HG03442 (cell line): ENCODE data around the gene ADGRB3.

ENCODE experiments used
- ATAC-seq: cut with Tn5 transposase; IDR thresholded peaks from one replicate; pipeline ENCODE4 v1.9.1; 2021; ENCODE audit warnings: mild to moderate bottlenecking, moderate library complexity; ENCODE audit not compliant: unreplicated experiment

Gene ADGRB3

DNA sequence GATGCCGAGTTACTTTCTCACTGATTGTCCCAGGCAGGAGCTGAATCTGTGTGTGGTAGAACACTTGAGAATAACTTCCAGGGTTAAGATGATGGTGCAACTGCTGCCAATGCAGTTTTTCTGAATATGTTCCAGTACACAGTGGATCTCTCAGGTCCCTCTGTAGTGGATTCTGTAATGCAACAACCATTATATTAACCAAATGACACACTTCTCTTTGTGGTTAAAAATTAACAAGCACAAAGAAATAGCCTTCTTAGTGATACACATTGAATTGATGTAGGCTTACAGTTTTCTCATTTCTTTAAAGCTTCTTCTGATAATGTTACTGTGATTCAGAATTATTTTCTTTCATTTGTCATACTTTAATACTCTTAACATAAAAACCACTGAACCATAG lies 383.8 kb downstream of the ADGRB3 start:
- no peak for ATAC-seq

DNA sequence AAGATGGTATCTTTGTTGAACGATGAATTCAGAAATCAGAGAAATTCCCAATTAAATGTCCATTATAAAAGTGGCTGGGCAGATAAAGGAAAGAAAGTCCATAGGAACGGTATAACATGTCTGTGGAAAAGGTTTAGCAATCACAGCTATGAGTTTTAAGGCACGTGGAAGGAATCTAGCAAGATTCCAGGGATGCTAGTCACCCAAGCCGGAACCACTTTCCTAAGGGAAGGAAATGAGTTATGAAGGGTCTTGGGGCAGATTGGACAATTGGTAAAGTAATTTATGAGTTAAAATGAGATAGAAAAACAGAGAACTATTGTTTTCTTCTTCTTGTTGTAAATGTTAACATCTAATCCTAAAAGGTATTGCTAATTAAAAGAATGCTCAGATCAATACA lies 384.8 kb downstream of the ADGRB3 start:
- no peak for ATAC-seq

DNA sequence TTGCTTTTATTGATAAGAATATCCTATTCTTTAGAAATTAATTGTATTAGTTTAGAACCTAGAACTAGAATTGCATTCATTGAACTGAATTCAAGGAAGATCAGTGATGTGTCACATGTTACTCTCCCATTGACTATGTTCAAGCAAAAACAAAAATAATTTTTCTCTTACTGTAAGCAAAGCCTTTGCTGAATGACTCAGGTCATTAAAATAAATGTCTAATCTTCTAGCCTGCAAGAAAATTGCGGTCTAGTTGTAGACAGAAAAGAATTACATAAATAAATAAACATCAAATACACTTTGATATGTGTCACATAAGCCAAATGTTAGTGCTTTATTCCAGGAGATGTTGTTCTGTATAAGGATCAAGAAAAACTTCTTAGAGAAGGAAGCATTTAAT lies 387.9 kb downstream of the ADGRB3 start:
- ATAC-seq, result no peak

DNA sequence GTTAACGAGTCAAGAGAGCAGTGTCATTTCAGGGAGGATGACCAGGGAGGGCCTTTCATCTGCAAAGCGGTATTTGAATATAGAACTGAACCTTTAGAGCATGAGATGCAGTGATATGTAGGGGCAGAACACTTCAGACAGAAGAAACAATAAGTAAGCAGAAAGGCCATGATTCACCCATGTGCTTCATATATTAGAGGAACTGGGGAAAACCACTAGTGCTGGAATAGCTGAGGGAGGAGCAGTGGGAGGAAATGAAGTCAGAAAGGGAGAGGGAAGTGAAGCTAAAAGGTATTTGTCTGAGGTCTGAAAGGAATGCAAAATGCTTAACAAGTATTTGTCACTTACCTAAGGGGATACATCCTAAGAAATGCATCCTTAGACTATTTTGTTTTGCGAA lies 391.2 kb downstream of the ADGRB3 start:
- no peak for ATAC-seq

DNA sequence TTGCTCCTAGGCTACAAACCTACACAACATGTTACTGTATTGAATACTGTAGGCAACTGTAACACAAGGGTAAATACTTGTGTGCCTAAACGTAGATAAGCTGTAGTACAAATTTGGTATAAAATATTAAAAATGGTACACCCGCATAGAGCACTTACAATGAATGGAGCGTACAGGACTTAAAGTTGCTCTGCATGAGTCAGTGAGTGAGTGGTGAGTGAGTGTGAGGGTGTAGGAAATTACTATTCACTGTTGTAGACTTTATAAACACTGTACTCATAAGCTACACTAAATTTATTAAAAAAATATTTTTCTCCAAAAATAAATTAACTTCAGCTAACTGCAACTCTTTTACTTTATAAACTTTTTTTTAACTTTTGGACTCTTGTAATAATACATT lies 391.6 kb downstream of the ADGRB3 start:
- ATAC-seq, result no peak

DNA sequence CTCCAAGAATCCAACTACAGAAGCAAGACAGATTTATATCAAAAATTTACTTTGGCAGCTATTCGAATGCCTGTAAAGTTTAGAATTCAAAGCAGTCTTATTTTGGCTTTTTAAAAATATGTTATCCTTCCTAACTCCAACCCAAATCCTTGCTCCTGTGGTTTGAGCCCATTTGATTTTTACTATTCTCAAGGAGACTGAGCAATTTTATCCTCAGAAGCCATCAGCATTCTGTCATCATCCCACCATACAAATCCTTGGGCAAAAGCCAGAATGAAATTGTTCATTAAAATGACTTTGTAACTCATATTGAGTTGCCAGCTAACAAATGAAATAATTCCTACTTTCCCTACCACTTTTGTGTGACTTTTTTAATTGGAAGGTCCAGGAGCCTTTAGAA lies 392.8 kb downstream of the ADGRB3 start:
- ATAC-seq, result no peak

DNA sequence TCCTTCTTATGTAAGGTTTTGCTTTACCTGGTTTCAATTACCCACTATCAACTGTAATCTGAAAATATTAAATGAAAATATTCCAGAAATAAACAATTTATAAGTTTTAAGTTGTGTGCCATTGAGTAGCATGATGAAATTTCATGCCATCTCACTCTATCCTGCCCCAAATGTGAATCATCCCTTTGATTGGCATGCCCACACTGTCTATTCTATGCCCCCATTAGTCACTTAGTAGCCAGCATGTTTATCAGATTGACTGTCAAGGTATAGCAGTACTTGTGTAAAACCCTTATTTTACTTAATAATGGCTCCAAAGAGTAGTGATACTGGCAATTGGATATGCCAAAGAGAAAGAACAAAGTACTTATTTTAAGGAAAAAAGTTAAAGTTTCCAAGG lies 403.8 kb downstream of the ADGRB3 start:
- ATAC-seq, result no peak

DNA sequence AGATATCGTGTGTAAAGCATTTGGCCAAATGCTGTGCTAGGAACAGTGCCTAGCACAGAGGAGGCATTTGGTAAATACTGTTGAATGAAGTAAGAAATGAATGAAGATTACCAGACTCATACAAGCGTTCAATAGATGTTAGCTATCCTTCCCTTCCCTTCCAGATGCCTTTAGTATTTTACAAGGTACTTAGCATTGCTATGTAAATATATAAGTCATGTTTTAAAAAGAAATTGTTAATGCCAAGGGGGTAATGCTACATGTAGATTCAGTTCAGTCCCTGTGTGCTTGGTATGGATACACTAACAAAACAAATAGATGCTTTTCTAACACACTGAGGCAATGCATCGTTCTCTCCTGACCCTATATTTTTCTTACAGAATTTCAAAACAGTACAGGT lies 407.2 kb downstream of the ADGRB3 start:
- ATAC-seq, result no peak

DNA sequence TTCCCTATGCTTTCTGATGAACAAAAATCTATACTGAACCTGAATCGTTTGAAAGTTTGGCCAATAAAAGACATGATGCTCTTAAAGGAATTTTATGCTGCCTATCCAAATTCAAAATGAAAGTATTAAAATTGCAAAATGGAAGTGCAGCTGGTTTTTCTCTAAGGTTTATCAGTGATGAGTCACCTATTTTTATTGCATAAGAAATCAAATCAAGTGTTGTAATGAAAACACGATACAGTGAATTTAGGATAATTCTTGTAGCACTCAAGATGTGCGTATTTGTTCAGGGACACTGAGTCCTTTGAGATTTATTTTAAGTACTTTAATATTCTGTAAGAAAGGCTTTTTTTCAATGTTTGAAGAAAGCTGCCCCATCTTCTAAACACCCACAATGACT lies 409.5 kb downstream of the ADGRB3 start:
- ATAC-seq, result no peak

DNA sequence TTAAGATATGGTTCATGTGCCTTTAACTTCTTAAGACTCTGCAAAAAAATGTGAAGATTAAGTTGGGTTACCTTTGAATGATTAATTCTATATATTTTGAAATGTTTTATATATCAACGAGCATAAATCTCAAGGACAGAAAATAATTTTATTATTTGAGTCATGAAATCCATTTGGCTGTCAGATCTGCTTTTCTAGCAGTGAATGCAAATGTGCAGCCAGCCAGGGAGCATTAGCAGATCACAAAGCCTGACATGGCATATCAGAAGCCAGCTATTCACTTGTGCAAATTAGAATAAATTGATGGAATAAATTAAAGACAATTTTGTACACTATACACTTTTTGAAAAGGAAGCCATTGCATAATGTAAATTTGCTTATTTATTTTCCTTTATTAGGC lies 424.3 kb downstream of the ADGRB3 start:
- no peak for ATAC-seq

DNA sequence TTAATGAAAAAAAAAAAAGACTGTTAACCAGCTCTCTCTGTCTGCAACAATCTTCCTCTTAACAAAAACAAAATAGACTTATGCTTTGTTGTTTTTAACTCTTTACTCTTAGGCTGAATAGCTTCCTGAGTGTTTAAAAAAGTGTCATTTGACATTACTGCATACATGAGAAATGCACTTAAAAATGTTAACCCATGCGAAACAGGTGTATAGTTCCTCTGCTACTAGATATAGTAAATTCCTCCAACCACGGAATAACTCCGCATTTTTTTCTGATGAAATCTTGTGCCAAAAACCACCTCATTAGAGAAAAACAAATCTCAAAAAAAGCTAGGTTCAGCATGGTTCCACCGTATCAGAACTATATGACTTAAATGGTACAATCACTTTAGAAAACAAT lies 426.0 kb downstream of the ADGRB3 start:
- no peak for ATAC-seq

DNA sequence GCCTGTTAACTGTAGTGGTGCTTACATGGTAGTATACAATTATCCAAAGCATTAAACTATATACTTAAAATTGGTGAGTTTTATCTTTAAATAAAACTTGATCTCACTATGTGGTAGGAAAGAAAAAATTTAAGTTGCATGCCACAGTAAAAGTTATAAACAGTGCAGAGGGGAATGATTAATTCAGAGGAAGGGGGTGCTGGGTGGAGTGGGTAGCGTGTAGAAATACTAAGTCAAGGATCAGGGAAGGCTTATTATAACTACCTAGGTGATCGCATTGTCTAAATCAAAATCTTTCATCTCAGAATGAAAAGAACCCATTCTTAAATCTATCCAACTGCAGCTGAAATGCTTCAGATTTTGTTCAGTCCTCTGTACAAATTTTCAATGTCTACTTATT lies 428.3 kb downstream of the ADGRB3 start:
- ATAC-seq, result no peak

DNA sequence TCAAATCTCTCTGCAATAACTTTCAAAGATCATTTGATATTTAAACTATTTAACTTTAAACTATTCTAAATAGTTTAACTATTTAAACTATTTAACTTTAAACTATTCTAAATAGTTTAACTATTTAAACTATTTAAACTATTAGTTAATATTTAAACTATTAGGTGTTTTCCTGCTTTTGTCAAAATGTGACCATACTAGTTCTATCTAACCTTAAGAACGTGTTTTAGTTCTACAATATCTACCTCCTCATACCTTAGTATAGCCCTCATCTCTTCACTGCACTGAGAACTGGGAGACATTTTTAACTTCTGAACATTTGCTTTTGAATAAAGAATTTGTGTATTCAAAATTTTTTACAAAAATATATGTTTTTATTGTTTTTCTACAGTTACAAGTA lies 429.1 kb downstream of the ADGRB3 start:
- no peak for ATAC-seq

DNA sequence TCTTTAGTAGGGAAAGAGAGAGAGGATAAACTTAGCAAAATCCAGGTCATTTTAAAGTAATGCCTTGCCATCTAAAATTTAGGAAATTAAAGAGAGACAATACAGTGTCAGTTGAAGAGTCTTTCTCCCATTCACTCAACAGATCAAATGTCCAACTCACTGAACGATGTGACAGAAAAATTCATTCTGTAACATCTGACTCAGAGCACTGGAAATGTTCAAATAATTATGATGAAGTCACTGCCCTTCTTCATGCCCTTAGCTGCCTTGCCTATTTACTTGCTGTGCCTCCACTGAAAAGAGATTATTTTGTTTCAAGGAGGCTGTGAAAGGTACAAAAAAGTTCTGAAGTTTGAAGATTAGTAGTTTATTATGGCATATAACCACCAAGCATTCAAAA lies 434.8 kb downstream of the ADGRB3 start:
- ATAC-seq, result no peak

DNA sequence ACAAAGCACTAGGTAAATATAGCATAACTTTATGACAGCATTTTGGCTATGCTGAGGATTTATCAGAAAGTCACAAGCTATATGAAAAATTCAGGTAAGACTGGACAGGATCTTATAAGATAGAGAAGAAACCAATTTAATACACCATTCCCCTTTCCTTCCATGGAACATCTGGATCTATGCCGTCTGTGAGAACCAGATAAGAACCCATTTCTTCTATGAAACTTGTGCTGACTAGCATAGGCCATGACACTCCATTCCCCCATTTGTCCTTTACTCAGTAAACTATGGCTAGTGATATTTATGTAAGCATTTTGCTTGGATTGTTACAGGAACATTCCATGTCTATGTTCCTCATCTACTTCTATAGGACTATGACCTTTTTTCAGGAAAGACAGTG lies 437.7 kb downstream of the ADGRB3 start:
- ATAC-seq, result no peak

DNA sequence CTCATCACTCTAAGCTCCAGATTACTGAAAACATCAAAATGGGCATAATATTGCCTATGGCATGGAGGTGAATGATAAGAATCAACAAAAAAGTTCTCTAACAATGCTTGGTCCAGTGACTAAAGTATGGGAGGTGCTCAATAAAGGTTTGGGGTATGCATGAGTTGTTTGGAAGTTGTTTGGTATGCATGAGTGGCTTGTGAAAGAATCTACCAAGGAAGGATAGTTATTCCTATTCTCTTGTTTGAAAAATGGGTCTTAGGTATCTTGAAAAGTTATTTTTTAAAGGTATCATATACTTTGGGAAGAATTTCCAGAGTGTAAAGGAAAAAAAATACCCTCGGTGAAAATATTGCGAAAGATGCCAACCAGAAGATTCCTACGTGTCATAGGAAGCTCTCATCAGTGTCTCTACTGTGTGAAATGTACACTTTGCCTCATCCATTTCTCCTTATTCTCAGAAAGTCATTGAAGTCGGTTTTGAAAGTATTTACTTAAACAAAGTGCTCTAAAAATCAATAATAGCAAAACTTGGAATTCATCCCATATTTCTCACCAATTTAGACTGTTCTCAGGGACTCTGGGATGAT lies 449.8 kb downstream of the ADGRB3 start:
- ATAC-seq, result no peak

DNA sequence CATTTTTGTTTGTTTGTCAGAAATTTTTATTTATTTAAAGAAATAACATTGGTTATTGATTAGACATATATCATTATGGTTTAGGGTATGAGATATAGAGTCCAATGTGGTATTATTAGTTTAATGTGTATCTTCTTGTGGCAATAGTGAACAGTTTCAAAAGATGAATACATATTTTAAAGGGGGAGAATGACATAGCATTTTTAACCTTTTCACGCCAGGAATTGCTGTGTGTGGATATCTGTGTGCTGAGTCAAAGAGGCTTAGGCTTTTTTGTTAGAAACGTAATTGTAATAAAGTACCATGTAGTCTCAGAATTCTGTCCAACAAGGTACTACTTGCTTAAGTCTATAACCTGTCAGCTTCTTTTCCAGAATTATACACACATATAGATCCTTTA lies 451.6 kb downstream of the ADGRB3 start:
- ATAC-seq, result no peak

DNA sequence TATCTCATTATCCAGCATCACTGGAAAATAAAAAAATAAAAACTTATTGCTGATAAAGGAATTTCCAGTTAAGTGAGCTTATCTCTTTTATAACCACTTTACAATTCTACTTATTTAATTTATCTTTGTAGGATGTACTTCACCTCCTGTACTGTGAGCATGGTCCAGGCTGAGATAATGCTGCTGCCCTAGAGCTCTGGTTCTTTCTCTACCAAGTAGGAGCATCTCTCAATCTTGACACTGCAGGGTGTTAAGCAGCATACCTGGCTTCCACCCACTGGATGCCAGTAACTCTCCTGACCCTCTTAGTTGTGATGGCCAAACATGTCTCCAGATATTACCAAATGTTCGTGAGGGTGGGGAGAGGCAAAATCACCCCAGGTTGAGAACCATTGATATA lies 454.5 kb downstream of the ADGRB3 start:
- no peak for ATAC-seq

DNA sequence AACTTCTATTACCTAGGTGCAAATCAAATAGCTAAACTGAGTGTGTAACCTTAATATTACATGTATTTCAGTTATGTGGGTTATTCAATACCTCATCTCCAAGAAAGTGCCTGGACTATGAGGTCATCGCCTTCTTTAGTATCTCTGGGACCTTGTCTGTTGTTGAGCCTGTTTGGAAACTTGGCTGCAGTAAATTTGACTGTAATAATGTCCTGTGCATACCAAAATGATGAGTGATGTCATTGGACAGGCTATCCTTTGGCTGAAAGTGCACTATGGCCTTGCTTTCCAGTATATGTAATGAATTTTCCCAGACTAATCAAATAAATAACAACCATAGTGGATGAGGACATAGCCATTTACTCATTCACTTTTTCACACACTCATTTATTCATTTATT lies 455.1 kb downstream of the ADGRB3 start:
- ATAC-seq, result no peak

DNA sequence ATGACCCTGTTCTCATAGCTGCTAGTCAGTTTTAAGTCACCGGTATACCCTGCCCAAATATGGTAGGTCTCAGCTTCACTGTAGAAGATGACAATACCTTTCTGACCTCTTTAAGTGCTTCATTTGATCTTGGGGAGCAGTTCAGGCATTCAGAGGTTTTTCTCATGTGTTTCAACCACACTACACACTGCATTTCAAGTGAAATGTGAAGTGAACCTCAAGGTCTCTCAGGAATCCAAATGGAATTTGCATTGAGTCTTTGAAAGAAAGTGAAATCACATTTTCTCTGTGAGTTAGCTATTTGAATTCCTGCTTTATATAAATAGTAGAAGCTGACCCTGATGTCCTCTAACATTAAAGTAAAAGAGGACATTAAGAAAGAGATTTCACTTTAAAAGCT lies 461.6 kb downstream of the ADGRB3 start:
- ATAC-seq, result no peak

DNA sequence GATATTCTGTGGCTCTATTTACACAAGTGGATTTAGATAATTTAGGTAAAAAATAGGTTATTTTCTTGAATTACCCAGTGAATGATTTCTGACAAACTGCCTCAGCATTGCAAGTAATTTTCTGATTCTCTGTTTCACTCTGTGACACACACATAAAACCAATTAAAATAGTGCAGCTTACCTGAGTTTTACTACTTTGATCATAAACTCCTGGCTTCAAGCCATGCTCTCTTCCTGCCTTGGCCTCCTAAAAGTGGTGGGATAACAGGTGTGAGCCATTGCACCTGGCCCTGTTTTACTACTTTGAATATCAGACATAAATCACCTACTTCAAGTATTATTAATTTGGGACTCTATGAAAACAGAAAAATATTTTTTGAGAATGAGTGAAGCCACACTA lies 462.9 kb downstream of the ADGRB3 start:
- no peak for ATAC-seq

DNA sequence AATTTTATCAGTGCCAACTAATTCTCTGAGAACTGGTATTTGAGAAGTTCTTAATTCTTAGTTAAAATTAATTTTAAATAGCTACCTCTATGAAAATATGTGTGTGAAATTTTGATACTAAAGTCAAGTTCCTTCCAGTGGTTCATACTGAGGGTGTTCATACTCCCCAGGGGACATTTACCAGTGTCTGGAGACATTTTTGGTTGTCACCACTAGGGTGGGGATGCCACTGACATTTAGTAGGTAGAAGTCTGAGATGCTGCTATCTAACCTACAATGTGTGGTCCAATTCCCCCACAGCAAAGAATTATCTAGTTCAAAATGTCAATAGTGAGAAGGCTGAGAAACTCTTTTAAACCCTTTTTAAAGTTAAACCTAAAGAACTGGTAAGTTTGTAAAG lies 463.8 kb downstream of the ADGRB3 start:
- no peak for ATAC-seq

DNA sequence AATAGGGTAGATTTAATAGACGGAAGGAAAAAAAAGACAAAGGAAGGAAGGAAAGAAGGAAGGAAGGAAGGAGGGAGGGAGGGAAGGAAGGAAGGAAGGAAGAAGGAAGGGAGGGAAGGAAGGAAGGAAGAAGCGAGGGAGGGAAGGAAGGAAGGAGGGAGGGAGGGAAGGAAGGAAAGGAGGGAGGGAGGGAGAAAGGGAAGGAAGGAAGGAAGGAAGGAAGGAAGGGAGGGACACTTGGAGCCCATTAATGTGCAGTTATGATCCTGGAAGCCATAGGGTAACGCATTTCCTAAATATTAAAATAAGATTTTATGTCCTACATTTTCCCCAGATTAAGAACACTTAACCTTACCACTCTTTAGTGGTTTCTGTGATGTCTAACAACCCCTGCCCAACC lies 465.7 kb downstream of the ADGRB3 start:
- ATAC-seq, result no peak

DNA sequence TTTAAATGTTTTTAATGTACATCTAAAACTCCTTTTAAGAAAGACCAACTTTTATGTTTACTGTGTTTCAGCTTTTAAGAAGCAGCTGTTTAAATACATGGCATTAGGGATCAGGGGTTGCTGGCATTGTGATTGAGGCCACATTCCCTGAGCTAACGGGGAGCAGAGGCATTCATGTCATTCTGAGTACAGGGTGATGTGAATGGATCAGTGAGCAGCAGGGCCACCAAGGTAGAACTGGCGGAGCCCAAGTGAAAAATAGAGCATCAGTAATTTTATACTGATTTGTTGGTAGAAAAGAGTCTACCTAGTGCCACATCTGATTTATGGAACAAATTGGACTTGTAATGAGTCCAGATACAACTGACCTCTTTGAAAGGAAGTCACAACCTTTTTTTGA lies 467.3 kb downstream of the ADGRB3 start:
- ATAC-seq, result no peak
